ENCODE results near the gene PNLIP. TPM values are rescaled to one million over a fixed set of nuclear protein-coding genes. Genes with fewer than 3 reads are reported as not detected.

PNLIP gene
- total and polyA plus RNA-seq, 9 donors, result 3.1 to 7.0 (median 3.8) TPM; not detected in 5

DNA sequence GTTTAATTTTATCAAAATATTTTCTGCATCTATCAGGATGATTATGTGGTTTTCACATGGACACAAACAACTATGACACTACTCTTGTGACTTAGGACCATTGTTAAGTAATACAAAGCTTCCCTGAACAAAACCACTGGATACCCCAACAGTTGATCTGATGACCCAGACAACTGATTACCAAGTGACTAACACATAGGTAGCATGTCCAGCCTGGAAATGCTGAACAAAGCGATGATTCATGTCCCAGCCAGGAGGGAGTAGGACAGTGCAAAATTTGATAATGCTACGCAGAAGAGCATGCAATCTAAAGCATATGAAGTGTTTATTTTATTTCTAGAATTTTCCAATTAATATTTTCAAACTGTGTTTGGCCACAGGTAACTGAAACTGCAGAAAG is 8.9 kb upstream of the PNLIP start:
- H3K36me3 ChIP-seq, result no peaks in the 10 kb centered on the region
- DNase-seq, result no peak
- TF ChIP-seq, protein P1, sequence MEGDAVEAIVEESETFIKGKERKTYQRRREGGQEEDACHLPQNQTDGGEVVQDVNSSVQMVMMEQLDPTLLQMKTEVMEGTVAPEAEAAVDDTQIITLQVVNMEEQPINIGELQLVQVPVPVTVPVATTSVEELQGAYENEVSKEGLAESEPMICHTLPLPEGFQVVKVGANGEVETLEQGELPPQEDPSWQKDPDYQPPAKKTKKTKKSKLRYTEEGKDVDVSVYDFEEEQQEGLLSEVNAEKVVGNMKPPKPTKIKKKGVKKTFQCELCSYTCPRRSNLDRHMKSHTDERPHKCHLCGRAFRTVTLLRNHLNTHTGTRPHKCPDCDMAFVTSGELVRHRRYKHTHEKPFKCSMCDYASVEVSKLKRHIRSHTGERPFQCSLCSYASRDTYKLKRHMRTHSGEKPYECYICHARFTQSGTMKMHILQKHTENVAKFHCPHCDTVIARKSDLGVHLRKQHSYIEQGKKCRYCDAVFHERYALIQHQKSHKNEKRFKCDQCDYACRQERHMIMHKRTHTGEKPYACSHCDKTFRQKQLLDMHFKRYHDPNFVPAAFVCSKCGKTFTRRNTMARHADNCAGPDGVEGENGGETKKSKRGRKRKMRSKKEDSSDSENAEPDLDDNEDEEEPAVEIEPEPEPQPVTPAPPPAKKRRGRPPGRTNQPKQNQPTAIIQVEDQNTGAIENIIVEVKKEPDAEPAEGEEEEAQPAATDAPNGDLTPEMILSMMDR (IDR thresholded peaks at IDR 0.05), result no peak
- no peak for TF ChIP-seq POLR2A (IDR thresholded peaks at IDR 0.05)
- TF ChIP-seq EP300 (IDR thresholded peaks at IDR 0.05), result no peak
- no peaks in the 10 kb centered on the region for H3K4me1 ChIP-seq (ENCODE audit: insufficient read depth)
- no peak overlapping the region for H3K4me3 ChIP-seq
- no peak overlapping the region for H3K27ac ChIP-seq
- no peaks in the 10 kb centered on the region for H3K9me3 ChIP-seq
- intact Hi-C loops (cut with DNase I), result no loop called here
- H3K27me3 ChIP-seq, result no peaks in the 10 kb centered on the region
- WGBS, 3 donors, result 85 to 96% (median 90%) methylated on average over 2 of the region's 2 CpGs

GRCh38 chr10:116538456-116538855 is 7.3 kb upstream of the PNLIP start:
- DNase-seq, result no peak
- TF ChIP-seq EP300 (IDR thresholded peaks at IDR 0.05) (no peak), POLR2A (IDR thresholded peaks at IDR 0.05) (no peak)
- TF ChIP-seq, protein P1 (IDR thresholded peaks at IDR 0.05), result no peak
- H3K27ac ChIP-seq, result no peak overlapping the region
- no peak overlapping the region for H3K4me3 ChIP-seq
- intact Hi-C loops (cut with DNase I), result no loop called here
- H3K27me3 ChIP-seq, result no peaks in the 10 kb centered on the region
- no peaks in the 10 kb centered on the region for H3K36me3 ChIP-seq
- H3K9me3 ChIP-seq, result no peaks in the 10 kb centered on the region
- no peaks in the 10 kb centered on the region for H3K4me1 ChIP-seq (ENCODE audit: insufficient read depth)

GRCh38 chr10:116538992-116539391 is 6.7 kb upstream of the PNLIP start:
- Histone ChIP-seq H3K9me3 (no peaks in the 10 kb centered on the region), H3K27me3 (no peaks in the 10 kb centered on the region), H3K4me3 (no peak overlapping the region), H3K36me3 (no peaks in the 10 kb centered on the region), H3K27ac (no peak overlapping the region), H3K4me1 (ENCODE audit: insufficient read depth) (no peaks in the 10 kb centered on the region)
- TF ChIP-seq, protein P1 (IDR thresholded peaks at IDR 0.05), result no peak
- TF ChIP-seq POLR2A (IDR thresholded peaks at IDR 0.05) (no peak), EP300 (IDR thresholded peaks at IDR 0.05) (no peak)
- no peak for DNase-seq
- intact Hi-C loops (cut with DNase I), result no loop called here

DNA sequence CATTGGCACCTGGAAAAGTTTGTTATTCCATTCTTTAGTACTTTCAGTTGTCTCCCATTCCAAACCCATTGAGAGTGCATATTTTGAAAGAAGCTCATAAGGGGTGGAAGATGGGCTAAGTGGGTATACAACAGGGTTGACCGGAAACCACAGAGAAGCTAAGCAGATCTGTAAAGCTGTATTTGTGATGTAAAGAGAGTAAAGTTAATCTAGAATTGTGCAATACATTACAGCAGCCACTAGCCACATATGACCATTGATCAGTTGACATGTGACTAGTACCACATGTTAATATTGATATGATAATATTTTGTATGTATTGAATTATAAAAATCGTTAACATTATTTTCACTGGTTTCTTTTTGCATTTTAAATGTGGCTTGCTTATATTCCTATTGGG is 4.9 kb upstream of the PNLIP start:
- H3K27me3 ChIP-seq, result no peaks in the 10 kb centered on the region
- H3K4me3 ChIP-seq, result no peak overlapping the region
- no peaks in the 10 kb centered on the region for H3K9me3 ChIP-seq
- H3K4me1 ChIP-seq (ENCODE audit: insufficient read depth), result no peaks in the 10 kb centered on the region
- no peak for TF ChIP-seq POLR2A (IDR thresholded peaks at IDR 0.05)
- no peak for TF ChIP-seq EP300 (IDR thresholded peaks at IDR 0.05)
- TF ChIP-seq, protein P1 (IDR thresholded peaks at IDR 0.05), result no peak
- no peaks in the 10 kb centered on the region for H3K36me3 ChIP-seq
- WGBS, 3 donors, result 91 to 93% (median 93%) methylated on average over 2 of the region's 2 CpGs
- no peak overlapping the region for H3K27ac ChIP-seq
- DNase-seq, result no peak
- intact Hi-C loops (cut with DNase I), result no loop called here
